ENCODE results near the gene CIC.
A peak's percentile ranks its signal among the peaks of the same experiment; 100 is the strongest.
"Not testable (repeated sequence)": the region's sequence is repeated elsewhere in the genome, so short reads cannot be mapped to it uniquely, and the experiment has no call there.

Gene CIC

GRCh38 chr19:42315024-42315423 is 46.0 kb downstream of the CIC start:
- no peak for FAIRE-seq

GRCh38 chr19:42316223-42317211 is 47.5 kb downstream of the CIC start:
- FAIRE-seq, result no peak

GRCh38 chr19:42317535-42317934 is 48.5 kb downstream of the CIC start:
- no peak for FAIRE-seq

- no peak for FAIRE-seq
These were observed 53.3 kb downstream of the CIC start for GRCh38 chr19:42322305-42322704.

GRCh38 chr19:42323473-42323851 is 54.4 kb downstream of the CIC start:
- FAIRE-seq, result no peak

GRCh38 chr19:42323852-42324654 is 55.0 kb downstream of the CIC start:
- no peak for FAIRE-seq

GRCh38 chr19:42324655-42325307 is 55.7 kb downstream of the CIC start:
- no peak for FAIRE-seq

- FAIRE-seq, result peak; percentile 99
These were observed 56.4 kb downstream of the CIC start, which contains the start of gene MEGF8 for GRCh38 chr19:42325308-42325895. Gene MEGF8, plus strand, starts transcription at chr19:42325635. Its CDS starts 609 bp downstream, at chr19:42326244.

- no peak for FAIRE-seq
These were observed 57.1 kb downstream of the CIC start for GRCh38 chr19:42325896-42326771.

GRCh38 chr19:42326969-42327368 is 57.9 kb downstream of the CIC start:
- no peak for FAIRE-seq

- no peak for FAIRE-seq
These were observed 58.3 kb downstream of the CIC start for GRCh38 chr19:42327381-42327780.

- no peak for FAIRE-seq
These were observed 59.1 kb downstream of the CIC start for GRCh38 chr19:42328106-42328505.

- no peak for FAIRE-seq
These were observed 59.8 kb downstream of the CIC start for GRCh38 chr19:42328854-42329253.

- no peak for FAIRE-seq
These were observed 61.2 kb downstream of the CIC start for GRCh38 chr19:42330241-42330711.

- not testable (repeated sequence) for FAIRE-seq
These were observed 62.3 kb downstream of the CIC start for GRCh38 chr19:42331333-42331732.

GRCh38 chr19:42332059-42332458 is 63.0 kb downstream of the CIC start:
- no peak for FAIRE-seq

- no peak for FAIRE-seq
These were observed 64.0 kb downstream of the CIC start for GRCh38 chr19:42333018-42333417.

- no peak for FAIRE-seq
These were observed 65.1 kb downstream of the CIC start for GRCh38 chr19:42333975-42334696.

GRCh38 chr19:42334697-42335373 is 65.8 kb downstream of the CIC start:
- FAIRE-seq, result no peak

- FAIRE-seq, result no peak
These were observed 66.4 kb downstream of the CIC start for GRCh38 chr19:42335374-42335936.
